HEK293 (cell line): ENCODE results near the gene NCOA7.

ENCODE experiments used
- CTCF ChIA-PET: fragments of 350-600 bp; formaldehyde crosslinking; extraction: SDS; loops from one replicate; lab custom pipeline; 2021; ENCODE audit warnings: antibody characterized with exemption; lab: Yijun Ruan, JAX
- POLR2A ChIA-PET: fragments of 300-600 bp; formaldehyde crosslinking; extraction: SDS; loops from one replicate; lab custom pipeline; 2020; ENCODE audit warnings: antibody characterized with exemption, inconsistent platforms; lab: Yijun Ruan, JAX
- H3K27ac ChIP-seq: fragments of 200-500 bp; sonication (Bioruptor generic); 2 replicates; pipeline ENCODE4 v1.5.1; 2014; ENCODE audit warnings: low read depth, low read length, control low read depth, inconsistent platforms; ENCODE audit errors: extremely low read depth
- H3K36me3 ChIP-seq, 2 experiments: fragments of 200-500 bp in 1 of 2; sonication (Bioruptor generic) in 1 of 2; 1 replicate in 1 of 2; 2 replicates in 1 of 2; pipeline ENCODE4 v1.5.1; 2014 to 2017; ENCODE audit warnings: inconsistent platforms in 2 of 2, low read length in 2 of 2; ENCODE audit not compliant: control insufficient read depth in 2 of 2, insufficient read depth in 1 of 2
- H3K4me1 ChIP-seq: fragments of 200-500 bp; sonication (Bioruptor generic); 2 replicates; pipeline ENCODE4 v1.5.1; 2014; ENCODE audit warnings: mild to moderate bottlenecking, low read length, inconsistent platforms; ENCODE audit not compliant: control insufficient read depth, insufficient read depth
- H3K4me3 ChIP-seq: 2 replicates; pipeline ENCODE4 v1.5.1; 2011; ENCODE audit warnings: low read depth, mild to moderate bottlenecking, control low read depth, low read length, moderate library complexity
- H3K9me3 ChIP-seq: fragments of 200-500 bp; sonication (Bioruptor generic); 2 replicates; pipeline ENCODE4 v1.5.1; 2014; ENCODE audit warnings: low read depth, low read length, inconsistent platforms; ENCODE audit not compliant: control insufficient read depth, insufficient read depth
- CTCF ChIP-seq: fragments of 450-650 bp; formaldehyde crosslinking; IDR thresholded peaks from 2 replicates; pipeline ENCODE4 v1.5.1; 2016; ENCODE audit warnings: missing biosample characterization, missing genetic modification characterization
- GLI2 ChIP-seq: fragments of 450-650 bp; formaldehyde crosslinking; IDR thresholded peaks from 2 replicates; pipeline ENCODE4; 2017; ENCODE audit warnings: missing biosample characterization, missing genetic modification characterization, low read depth, borderline replicate concordance
- KLF10 ChIP-seq: fragments of 450-650 bp; IDR thresholded peaks from 2 replicates; pipeline ENCODE4 v1.5.1; 2018; ENCODE audit warnings: missing biosample characterization, mild to moderate bottlenecking, missing genetic modification characterization
- SP7 ChIP-seq: fragments of 450-650 bp; formaldehyde crosslinking; IDR thresholded peaks from 2 replicates; pipeline ENCODE4 v1.5.1; 2016; ENCODE audit warnings: missing biosample characterization, missing genetic modification characterization
- ZBTB17 ChIP-seq: fragments of 450-650 bp; formaldehyde crosslinking; IDR thresholded peaks from 2 replicates; pipeline ENCODE4 v1.5.1; 2016; ENCODE audit warnings: missing biosample characterization, missing genetic modification characterization
- ZBTB20 ChIP-seq: fragments of 450-650 bp; formaldehyde crosslinking; IDR thresholded peaks from 2 replicates; pipeline ENCODE4 v1.5.1; 2016; ENCODE audit warnings: missing biosample characterization, missing genetic modification characterization
- ZBTB48 ChIP-seq: fragments of 450-650 bp; formaldehyde crosslinking; IDR thresholded peaks from 2 replicates; pipeline ENCODE4 v1.5.1; 2016; ENCODE audit warnings: missing biosample characterization, missing genetic modification characterization
- ZFP3 ChIP-seq: fragments of 450-650 bp; formaldehyde crosslinking; IDR thresholded peaks from 2 replicates; pipeline ENCODE4 v1.5.1; 2016; ENCODE audit warnings: low read depth, missing biosample characterization, missing genetic modification characterization
- ZFP37 ChIP-seq: fragments of 450-650 bp; formaldehyde crosslinking; IDR thresholded peaks from 2 replicates; pipeline ENCODE4 v1.5.1; 2016; ENCODE audit warnings: missing biosample characterization, missing genetic modification characterization
- ZNF133 ChIP-seq: fragments of 450-650 bp; formaldehyde crosslinking; IDR thresholded peaks from 2 replicates; pipeline ENCODE4 v1.5.1; 2016; ENCODE audit warnings: missing biosample characterization, missing genetic modification characterization
- ZNF138 ChIP-seq: fragments of 450-650 bp; formaldehyde crosslinking; IDR thresholded peaks from 2 replicates; pipeline ENCODE4 v1.5.1; 2016; ENCODE audit warnings: missing biosample characterization, missing genetic modification characterization, borderline replicate concordance
- ZNF155 ChIP-seq: fragments of 450-650 bp; formaldehyde crosslinking; IDR thresholded peaks from 2 replicates; pipeline ENCODE4 v1.5.1; 2016; ENCODE audit warnings: missing biosample characterization, missing genetic modification characterization
- ZNF341 ChIP-seq: fragments of 450-650 bp; formaldehyde crosslinking; IDR thresholded peaks from 2 replicates; pipeline ENCODE4; 2016; ENCODE audit warnings: low read depth, missing biosample characterization, missing genetic modification characterization
- ZNF433 ChIP-seq: fragments of 450-650 bp; formaldehyde crosslinking; IDR thresholded peaks from 2 replicates; pipeline ENCODE4 v1.5.1; 2016; ENCODE audit warnings: missing biosample characterization, missing genetic modification characterization, low read depth
- ZNF514 ChIP-seq: fragments of 450-650 bp; formaldehyde crosslinking; IDR thresholded peaks from 2 replicates; pipeline ENCODE4 v1.5.1; 2016; ENCODE audit warnings: missing biosample characterization, missing genetic modification characterization
- ZNF529 ChIP-seq: fragments of 450-650 bp; formaldehyde crosslinking; IDR thresholded peaks from 2 replicates; pipeline ENCODE4 v1.5.1; 2017; ENCODE audit warnings: missing genetic modification characterization, missing biosample characterization; ENCODE audit not compliant: insufficient replicate concordance
- ZNF548 ChIP-seq: fragments of 450-650 bp; formaldehyde crosslinking; IDR thresholded peaks from 2 replicates; pipeline ENCODE4 v1.5.1; 2016; ENCODE audit warnings: missing biosample characterization, missing genetic modification characterization
- ZNF560 ChIP-seq: fragments of 450-650 bp; formaldehyde crosslinking; IDR thresholded peaks from 2 replicates; pipeline ENCODE4 v1.5.1; 2017; ENCODE audit warnings: missing biosample characterization, missing genetic modification characterization, borderline replicate concordance
- ZNF571 ChIP-seq: fragments of 450-650 bp; formaldehyde crosslinking; IDR thresholded peaks from 2 replicates; pipeline ENCODE4 v1.5.0; 2017; ENCODE audit warnings: missing biosample characterization, missing genetic modification characterization
- ZNF670 ChIP-seq: fragments of 450-650 bp; formaldehyde crosslinking; IDR thresholded peaks from 2 replicates; pipeline ENCODE4 v1.5.1; 2016; ENCODE audit warnings: missing biosample characterization, missing genetic modification characterization, low read depth
- ZNF677 ChIP-seq: fragments of 450-650 bp; IDR thresholded peaks from 2 replicates; pipeline ENCODE4 v1.5.0; 2018; ENCODE audit warnings: missing biosample characterization, mild to moderate bottlenecking, missing genetic modification characterization, moderate library complexity
- ZNF707 ChIP-seq: fragments of 450-650 bp; formaldehyde crosslinking; IDR thresholded peaks from 2 replicates; pipeline ENCODE4 v1.5.1; 2016; ENCODE audit warnings: missing biosample characterization, missing genetic modification characterization
- ZNF776 ChIP-seq: fragments of 450-650 bp; formaldehyde crosslinking; IDR thresholded peaks from 2 replicates; pipeline ENCODE4 v1.5.0; 2017; ENCODE audit warnings: missing biosample characterization, missing genetic modification characterization, borderline replicate concordance
- ZNF792 ChIP-seq: fragments of 450-650 bp; formaldehyde crosslinking; IDR thresholded peaks from 2 replicates; pipeline ENCODE4 v1.5.1; 2016; ENCODE audit warnings: missing biosample characterization, missing genetic modification characterization
- ZNF837 ChIP-seq: fragments of 450-650 bp; formaldehyde crosslinking; IDR thresholded peaks from 2 replicates; pipeline ENCODE4 v1.5.1; 2016; ENCODE audit warnings: missing biosample characterization, missing genetic modification characterization
- ZSCAN5A ChIP-seq: fragments of 450-650 bp; formaldehyde crosslinking; IDR thresholded peaks from 2 replicates; pipeline ENCODE4 v1.5.1; 2016; ENCODE audit warnings: missing biosample characterization, missing genetic modification characterization
- TF ChIP-seq, protein P1 (sequence below): fragments of 450-650 bp; formaldehyde crosslinking; IDR thresholded peaks from 2 replicates; pipeline ENCODE4 v1.5.1; 2016; ENCODE audit warnings: missing biosample characterization, missing genetic modification characterization
- TF ChIP-seq, protein P2 (sequence below): fragments of 450-650 bp; formaldehyde crosslinking; IDR thresholded peaks from 2 replicates; pipeline ENCODE4 v1.5.1; 2016; ENCODE audit warnings: missing biosample characterization, missing genetic modification characterization

NCOA7 gene

DNA sequence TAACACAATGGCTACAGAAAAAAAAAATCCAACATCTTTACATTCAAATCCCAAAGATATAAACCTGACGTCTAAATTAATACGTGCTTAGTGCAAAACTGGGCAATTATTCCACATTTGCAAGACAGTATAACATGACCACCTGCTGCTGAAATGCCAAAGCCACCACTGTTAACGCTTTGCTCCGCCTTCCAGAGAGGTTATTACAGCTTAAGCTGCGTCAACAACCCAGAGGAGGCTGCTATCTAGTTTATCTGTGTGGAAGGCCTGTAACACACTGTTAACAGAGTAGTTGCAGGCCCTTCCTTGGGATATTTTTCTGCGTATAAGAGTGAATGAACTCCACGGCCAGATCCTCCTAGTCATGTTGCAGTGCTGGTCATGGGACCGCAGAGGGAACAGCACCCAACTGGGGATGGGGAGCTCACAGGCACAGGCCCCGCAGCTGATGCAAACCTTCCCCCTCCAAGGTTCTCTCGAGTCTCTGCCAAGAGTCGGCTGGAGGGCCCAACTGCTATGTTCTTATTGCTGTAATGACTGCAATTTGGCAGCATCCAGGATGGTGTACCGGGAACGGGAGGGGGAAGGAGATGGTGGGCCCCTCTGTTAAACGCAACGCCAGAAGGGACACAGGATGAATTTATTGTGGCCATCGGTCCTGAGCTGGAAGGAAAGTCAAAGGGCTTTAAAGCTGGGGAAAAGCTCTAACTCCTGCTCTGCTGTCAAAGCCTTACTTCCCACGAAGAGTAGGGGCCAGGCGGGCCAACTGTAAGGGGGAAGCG, 993 bp upstream of the NCOA7 start (continued):
- no peak for TF ChIP-seq ZNF529 (tag by site-specific recombination)
- TF ChIP-seq ZFP37 (tag by site-specific recombination): peak; percentile 85; the same call in 1 of the 2 replicates
- peak; percentile 70 for TF ChIP-seq ZBTB20 (tag by site-specific recombination)
- no peak for TF ChIP-seq ZNF837
- no peak for TF ChIP-seq ZNF670
- TF ChIP-seq ZNF560: no peak
- TF ChIP-seq ZNF138: no peak
- TF ChIP-seq ZNF433: no peak
- TF ChIP-seq, protein P1, sequence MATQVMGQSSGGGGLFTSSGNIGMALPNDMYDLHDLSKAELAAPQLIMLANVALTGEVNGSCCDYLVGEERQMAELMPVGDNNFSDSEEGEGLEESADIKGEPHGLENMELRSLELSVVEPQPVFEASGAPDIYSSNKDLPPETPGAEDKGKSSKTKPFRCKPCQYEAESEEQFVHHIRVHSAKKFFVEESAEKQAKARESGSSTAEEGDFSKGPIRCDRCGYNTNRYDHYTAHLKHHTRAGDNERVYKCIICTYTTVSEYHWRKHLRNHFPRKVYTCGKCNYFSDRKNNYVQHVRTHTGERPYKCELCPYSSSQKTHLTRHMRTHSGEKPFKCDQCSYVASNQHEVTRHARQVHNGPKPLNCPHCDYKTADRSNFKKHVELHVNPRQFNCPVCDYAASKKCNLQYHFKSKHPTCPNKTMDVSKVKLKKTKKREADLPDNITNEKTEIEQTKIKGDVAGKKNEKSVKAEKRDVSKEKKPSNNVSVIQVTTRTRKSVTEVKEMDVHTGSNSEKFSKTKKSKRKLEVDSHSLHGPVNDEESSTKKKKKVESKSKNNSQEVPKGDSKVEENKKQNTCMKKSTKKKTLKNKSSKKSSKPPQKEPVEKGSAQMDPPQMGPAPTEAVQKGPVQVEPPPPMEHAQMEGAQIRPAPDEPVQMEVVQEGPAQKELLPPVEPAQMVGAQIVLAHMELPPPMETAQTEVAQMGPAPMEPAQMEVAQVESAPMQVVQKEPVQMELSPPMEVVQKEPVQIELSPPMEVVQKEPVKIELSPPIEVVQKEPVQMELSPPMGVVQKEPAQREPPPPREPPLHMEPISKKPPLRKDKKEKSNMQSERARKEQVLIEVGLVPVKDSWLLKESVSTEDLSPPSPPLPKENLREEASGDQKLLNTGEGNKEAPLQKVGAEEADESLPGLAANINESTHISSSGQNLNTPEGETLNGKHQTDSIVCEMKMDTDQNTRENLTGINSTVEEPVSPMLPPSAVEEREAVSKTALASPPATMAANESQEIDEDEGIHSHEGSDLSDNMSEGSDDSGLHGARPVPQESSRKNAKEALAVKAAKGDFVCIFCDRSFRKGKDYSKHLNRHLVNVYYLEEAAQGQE (tag by site-specific recombination): peak; percentile 38; the same call in 1 of the 2 replicates

- Histone ChIP-seq H3K36me3 (no peaks in the 10 kb centered on the region), H3K9me3 (no peaks in the 10 kb centered on the region), H3K27ac (peak overlapping the region; percentile 91), H3K4me1 (peaks cover 31% of the 10 kb centered on the region), H3K4me3 (peak overlapping the region; percentile 70)
- ChIA-PET CTCF (interaction anchor here (0.6 to 3.6 kb wide), 44 partner anchors 10 to 609 kb away, joined by 3 to 35 read pairs (median 5); partner anchors contain the start of gene HINT3), POLR2A (interaction anchor here (0.5 to 3.6 kb wide), 28 partner anchors 10 to 635 kb away, joined by 3 to 66 read pairs (median 5); partner anchors contain the start of genes HEY2, HINT3 and TRMT11)
- TF ChIP-seq ZNF133 (tag by site-specific recombination): no peak
- no peak for TF ChIP-seq ZNF792
- peak; percentile 77 for TF ChIP-seq CTCF
- no peak for TF ChIP-seq ZNF670
- TF ChIP-seq ZNF677 (tag by site-specific recombination): no peak
- TF ChIP-seq GLI2: no peak
- no peak for TF ChIP-seq ZNF707 (tag by site-specific recombination)
- TF ChIP-seq SP7 (tag by site-specific recombination): no peak; the same call in 1 of the 2 replicates
- no peak for TF ChIP-seq ZNF155 (tag by site-specific recombination)
- no peak for TF ChIP-seq ZNF571 (tag by site-specific recombination)
- TF ChIP-seq ZFP3 (tag by site-specific recombination): no peak
- TF ChIP-seq ZBTB48 (tag by site-specific recombination): no peak; the same call in 1 of the 2 replicates
- TF ChIP-seq KLF10: no peak
- TF ChIP-seq ZNF514 (tag by site-specific recombination): no peak
- TF ChIP-seq ZBTB17: peak; percentile 92
- no peak for TF ChIP-seq ZSCAN5A
- TF ChIP-seq ZNF341 (tag by site-specific recombination): no peak
- TF ChIP-seq, protein P2, sequence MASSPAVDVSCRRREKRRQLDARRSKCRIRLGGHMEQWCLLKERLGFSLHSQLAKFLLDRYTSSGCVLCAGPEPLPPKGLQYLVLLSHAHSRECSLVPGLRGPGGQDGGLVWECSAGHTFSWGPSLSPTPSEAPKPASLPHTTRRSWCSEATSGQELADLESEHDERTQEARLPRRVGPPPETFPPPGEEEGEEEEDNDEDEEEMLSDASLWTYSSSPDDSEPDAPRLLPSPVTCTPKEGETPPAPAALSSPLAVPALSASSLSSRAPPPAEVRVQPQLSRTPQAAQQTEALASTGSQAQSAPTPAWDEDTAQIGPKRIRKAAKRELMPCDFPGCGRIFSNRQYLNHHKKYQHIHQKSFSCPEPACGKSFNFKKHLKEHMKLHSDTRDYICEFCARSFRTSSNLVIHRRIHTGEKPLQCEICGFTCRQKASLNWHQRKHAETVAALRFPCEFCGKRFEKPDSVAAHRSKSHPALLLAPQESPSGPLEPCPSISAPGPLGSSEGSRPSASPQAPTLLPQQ (tag by site-specific recombination): no peak
- no peak for TF ChIP-seq ZNF776 (tag by site-specific recombination)
- TF ChIP-seq ZNF548: no peak
Observed at GRCh38 chr6:125791151-125791819, 525 bp downstream of the NCOA7 start.
